DOHH2 (cell line): ENCODE data around the gene LEKR1.

Source experiments
- CTCF ChIP-seq: fragments of 200-600 bp; sonication (generic); IDR thresholded peaks from one replicate; pipeline ENCODE4 v1.5.1; 2014; ENCODE audit warnings: antibody characterized with exemption, mild to moderate bottlenecking, low read depth, low read length; ENCODE audit not compliant: poor library complexity, severe bottlenecking
- EZH2phosphoT487 ChIP-seq: fragments of 200-600 bp; sonication (generic); IDR thresholded peaks from 2 replicates; pipeline ENCODE4 v1.6.1; 2017; ENCODE audit warnings: borderline replicate concordance, mild to moderate bottlenecking, antibody characterized with exemption, low read length, moderate library complexity, mixed read lengths

GRCh38 chr3:157042226-157042625 is 216.1 kb downstream of the LEKR1 start:
- no peak for TF ChIP-seq CTCF
- no peak for TF ChIP-seq EZH2phosphoT487
